Upper lobe of left lung (tissue), 6 donors: Measurements from ENCODE around the gene GALNT16. TPM values are rescaled to one million over a fixed set of nuclear protein-coding genes. Genes with fewer than 3 reads are reported as not detected.
"Not testable (repeated sequence)": the region's sequence is repeated elsewhere in the genome, so short reads cannot be mapped to it uniquely, and the experiment has no call there.

Experiments
- ATAC-seq, 2 donors: fragments of 200-7000 bp; cut with Tn5 transposase; one replicate each; pipeline ENCODE4 v1.9.1; 2022; ENCODE audit warnings: mild to moderate bottlenecking in 2 of 2, moderate library complexity in 2 of 2; ENCODE audit not compliant: low FRiP score in 2 of 2
- DNase-seq, 2 donors: peaks; one replicate each; pipeline ENCODE4 v3.0.0-alpha.2; 2019 to 2020
- H3K27ac ChIP-seq, 4 donors: fragments of 200-600 bp; sonication (generic); one replicate each; pipeline ENCODE4 v1.5.1; 2016 to 2019
- H3K27me3 ChIP-seq, 4 donors: fragments of 200-600 bp; sonication (generic); one replicate each; pipeline ENCODE4 v1.5.1; 2017 to 2019
- H3K36me3 ChIP-seq, 4 donors: fragments of 200-600 bp; sonication (generic); one replicate each; pipeline ENCODE4 v1.5.1; 2016 to 2019
- H3K4me1 ChIP-seq, 4 donors: fragments of 200-600 bp; sonication (generic); one replicate each; pipeline ENCODE4 v1.5.1; 2018 to 2019
- H3K4me3 ChIP-seq, 4 donors: fragments of 200-600 bp; sonication (generic); one replicate each; pipeline ENCODE4 v1.5.1; 2017 to 2019; ENCODE audit warnings: mild to moderate bottlenecking in 2 of 4, moderate library complexity in 1 of 4
- H3K9me3 ChIP-seq, 4 donors: fragments of 200-600 bp; sonication (generic); one replicate each; pipeline ENCODE4 v1.5.1; 2018 to 2019
- EP300 ChIP-seq, 4 donors: sonication (generic); formaldehyde crosslinking; IDR thresholded peaks; one replicate each; pipeline ENCODE4 v1.5.1; 2017; ENCODE audit warnings: antibody characterized with exemption in 4 of 4, control low read depth in 2 of 4
- POLR2A ChIP-seq, 4 donors: fragments of 450-650 bp; IDR thresholded peaks; one replicate each; pipeline ENCODE4 v1.5.1; 2016 to 2017; ENCODE audit warnings: antibody characterized with exemption in 4 of 4, mild to moderate bottlenecking in 2 of 4
- POLR2AphosphoS5 ChIP-seq, 2 donors: sonication (generic); formaldehyde crosslinking; IDR thresholded peaks; one replicate each; pipeline ENCODE4 v1.5.1; 2017; ENCODE audit warnings: antibody characterized with exemption in 2 of 2
- WGBS, 2 donors: methylation state at CpG; one replicate each; pipeline ENCODE4 v1.1.5; 2017 to 2018; 5-methylcytosine and 5-hydroxymethylcytosine counted together
- total RNA-seq, 6 donors: library from RNA; depleted of rRNA in 4 of 6; stranded (reverse); fragments of >200 nt in 4 of 6; gene quantifications; one replicate each; pipeline versions ENCODE4 v1.1.0 to v1.2.1, GENCODE V29; 2016 to 2021
- TF ChIP-seq, protein P1 (sequence below), 6 experiments: fragments of 450-650 bp in 4 of 6; fragments of 200-600 bp in 2 of 6; sonication (generic) in 2 of 6; IDR thresholded peaks; one replicate each; pipeline ENCODE4 v1.5.1; 2016 to 2019; ENCODE audit warnings: antibody characterized with exemption in 6 of 6
- donor health status: DM: no; HTN: no; CAD: no; lungs with moderate emphysema.
- donor health status: DM: no; HTN: yes; CAD: no; lungs with severe emphysema.

Gene GALNT16
- total RNA-seq, 6 donors from 2014 or later, result under 0.01 to 8.4 (median 1.3) TPM

GRCh38 chr14:69269381-69269780 lies 9.4 kb downstream of the GALNT16 start:
- WGBS, 2 donors, result 80 to 93% methylated on average over 1 of the region's 1 CpG
- Histone ChIP-seq H3K27ac (no peak overlapping the region), H3K4me1 (no peaks in the 10 kb centered on the region), H3K9me3 (no peaks in the 10 kb centered on the region), H3K36me3 (no peaks in the 10 kb centered on the region), H3K27me3 (no peaks in the 10 kb centered on the region), H3K4me3 (no peak overlapping the region)
- DNase-seq, result no peak
- TF ChIP-seq, protein P1, sequence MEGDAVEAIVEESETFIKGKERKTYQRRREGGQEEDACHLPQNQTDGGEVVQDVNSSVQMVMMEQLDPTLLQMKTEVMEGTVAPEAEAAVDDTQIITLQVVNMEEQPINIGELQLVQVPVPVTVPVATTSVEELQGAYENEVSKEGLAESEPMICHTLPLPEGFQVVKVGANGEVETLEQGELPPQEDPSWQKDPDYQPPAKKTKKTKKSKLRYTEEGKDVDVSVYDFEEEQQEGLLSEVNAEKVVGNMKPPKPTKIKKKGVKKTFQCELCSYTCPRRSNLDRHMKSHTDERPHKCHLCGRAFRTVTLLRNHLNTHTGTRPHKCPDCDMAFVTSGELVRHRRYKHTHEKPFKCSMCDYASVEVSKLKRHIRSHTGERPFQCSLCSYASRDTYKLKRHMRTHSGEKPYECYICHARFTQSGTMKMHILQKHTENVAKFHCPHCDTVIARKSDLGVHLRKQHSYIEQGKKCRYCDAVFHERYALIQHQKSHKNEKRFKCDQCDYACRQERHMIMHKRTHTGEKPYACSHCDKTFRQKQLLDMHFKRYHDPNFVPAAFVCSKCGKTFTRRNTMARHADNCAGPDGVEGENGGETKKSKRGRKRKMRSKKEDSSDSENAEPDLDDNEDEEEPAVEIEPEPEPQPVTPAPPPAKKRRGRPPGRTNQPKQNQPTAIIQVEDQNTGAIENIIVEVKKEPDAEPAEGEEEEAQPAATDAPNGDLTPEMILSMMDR (IDR thresholded peaks at IDR 0.05), result no peak
- TF ChIP-seq EP300 (IDR thresholded peaks at IDR 0.05), result no peak
- ATAC-seq, result no peak

DNA sequence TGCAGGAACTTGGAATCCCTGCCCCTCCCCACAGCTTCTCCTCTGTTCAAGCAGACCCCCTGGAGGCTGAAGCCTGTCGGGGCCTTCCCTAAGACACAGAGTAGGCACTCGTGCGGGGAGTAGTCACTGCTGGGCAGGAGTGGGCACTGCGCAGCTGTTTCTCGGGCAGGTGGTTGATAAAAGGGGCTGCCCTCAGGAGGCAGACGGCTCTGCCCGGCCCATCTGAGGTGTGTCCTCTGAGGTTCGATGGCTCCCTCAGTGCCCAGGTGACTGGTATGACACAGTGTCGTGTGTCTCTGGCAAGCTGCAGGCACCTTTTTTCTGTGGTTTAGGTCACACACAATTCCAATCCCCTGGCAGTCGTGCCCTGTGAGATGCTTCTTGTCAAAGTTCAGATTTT lies 10.1 kb downstream of the GALNT16 start:
- H3K9me3 ChIP-seq, result no peaks in the 10 kb centered on the region
- ATAC-seq (no peak), DNase-seq (no peak)
- H3K4me1 ChIP-seq, result no peaks in the 10 kb centered on the region
- TF ChIP-seq POLR2AphosphoS5 (IDR thresholded peaks at IDR 0.05), result no peak
- TF ChIP-seq, protein P1 (IDR thresholded peaks at IDR 0.05), result no peak
- no peak for TF ChIP-seq POLR2A (IDR thresholded peaks at IDR 0.05)
- no peak for TF ChIP-seq EP300 (IDR thresholded peaks at IDR 0.05)
- H3K27ac ChIP-seq, result no peak overlapping the region
- WGBS, 2 donors, result 84 to 95% methylated on average over 10 of the region's 10 CpGs
- H3K27me3 ChIP-seq, result no peaks in the 10 kb centered on the region
- no peaks in the 10 kb centered on the region for H3K36me3 ChIP-seq
- H3K4me3 ChIP-seq, result no peak overlapping the region

GRCh38 chr14:69270795-69271708 lies 11.1 kb downstream of the GALNT16 start:
- DNase-seq (no peak), ATAC-seq (peak in 1 of 2 donors; percentile 47)
- WGBS, 2 donors, result 90 to 91% methylated on average over 20 to 21 of the region's 21 CpGs
- Histone ChIP-seq H3K4me3 (no peak overlapping the region), H3K9me3 (no peaks in the 10 kb centered on the region), H3K36me3 (no peaks in the 10 kb centered on the region), H3K27ac (no peak overlapping the region), H3K27me3 (no peaks in the 10 kb centered on the region), H3K4me1 (no peaks in the 10 kb centered on the region)
- TF ChIP-seq EP300 (IDR thresholded peaks at IDR 0.05) (no peak), POLR2A (IDR thresholded peaks at IDR 0.05) (no peak), POLR2AphosphoS5 (IDR thresholded peaks at IDR 0.05) (no peak)
- TF ChIP-seq, protein P1 (IDR thresholded peaks at IDR 0.05), result no peak

GRCh38 chr14:69274321-69274720 lies 14.4 kb downstream of the GALNT16 start:
- WGBS, 2 donors, result 61 to 76% methylated on average over 2 of the region's 2 CpGs
- H3K27ac ChIP-seq, result no peak overlapping the region
- ATAC-seq (no peak), DNase-seq (no peak)
- no peaks in the 10 kb centered on the region for H3K9me3 ChIP-seq
- no peaks in the 10 kb centered on the region for H3K36me3 ChIP-seq
- TF ChIP-seq, protein P1 (IDR thresholded peaks at IDR 0.05), result no peak
- TF ChIP-seq POLR2AphosphoS5 (IDR thresholded peaks at IDR 0.05) (no peak), POLR2A (IDR thresholded peaks at IDR 0.05) (no peak), EP300 (IDR thresholded peaks at IDR 0.05) (no peak)
- H3K27me3 ChIP-seq, result no peaks in the 10 kb centered on the region
- H3K4me3 ChIP-seq, result no peak overlapping the region
- H3K4me1 ChIP-seq, result no peaks in the 10 kb centered on the region

GRCh38 chr14:69275331-69275730 lies 15.4 kb downstream of the GALNT16 start:
- TF ChIP-seq POLR2AphosphoS5 (IDR thresholded peaks at IDR 0.05), result no peak
- TF ChIP-seq EP300 (IDR thresholded peaks at IDR 0.05), result no peak
- TF ChIP-seq, protein P1 (IDR thresholded peaks at IDR 0.05), result no peak
- 93 to 98% methylated on average over 2 of the region's 2 CpGs for WGBS, 2 donors
- no peak overlapping the region for H3K4me3 ChIP-seq
- DNase-seq (no peak), ATAC-seq (no peak)
- no peak overlapping the region for H3K27ac ChIP-seq
- H3K27me3 ChIP-seq, result no peaks in the 10 kb centered on the region
- H3K9me3 ChIP-seq, result no peaks in the 10 kb centered on the region
- H3K4me1 ChIP-seq, result no peaks in the 10 kb centered on the region
- H3K36me3 ChIP-seq, result no peaks in the 10 kb centered on the region

GRCh38 chr14:69277356-69277755 lies 17.4 kb downstream of the GALNT16 start:
- H3K27me3 ChIP-seq, H3K9me3 ChIP-seq, H3K36me3 ChIP-seq, DNase-seq, H3K4me1 ChIP-seq, ATAC-seq, H3K4me3 ChIP-seq, H3K27ac ChIP-seq: not testable (repeated sequence)
- WGBS, 2 donors, result 80 to 90% methylated on average over 3 of the region's 3 CpGs
